ENCODE data around the gene RAI1.

DNA sequence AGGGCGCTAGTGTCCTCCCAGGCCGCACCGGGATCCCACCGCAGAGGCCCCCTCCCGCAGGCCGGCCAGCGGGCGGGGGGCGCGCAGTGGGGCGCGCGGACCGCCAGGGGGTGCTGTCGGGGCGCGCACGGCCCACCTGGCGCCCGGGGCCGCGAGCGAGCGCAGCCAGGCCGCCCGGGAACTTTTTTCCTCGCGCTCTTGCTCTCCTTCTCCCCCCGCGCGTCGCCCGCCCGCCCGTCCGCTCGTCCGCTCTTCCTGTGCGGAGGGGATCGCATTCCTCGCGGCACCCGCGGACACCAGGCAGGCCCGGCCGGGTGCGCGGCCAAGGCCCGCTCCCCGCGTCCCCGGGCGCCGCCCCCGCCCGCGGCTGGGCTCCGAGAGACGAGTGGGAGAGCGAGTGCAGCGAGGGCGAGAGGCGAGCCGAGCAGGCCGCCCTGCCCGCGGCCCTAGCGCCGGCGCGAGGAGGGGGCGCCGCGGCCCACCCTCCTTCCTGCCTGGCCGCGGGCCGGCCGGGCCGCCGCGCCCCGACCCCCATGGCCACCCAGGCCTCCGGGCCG is at the start of gene RAI1:
- TF ChIP-seq FOXP2 (optimal IDR thresholded peaks at IDR 0.05; ENCODE audit: borderline replicate concordance, extremely low read depth, extremely low read length, insufficient read depth) (no peak), POLR2AphosphoS5 (IDR thresholded peaks at IDR 0.05; ENCODE audit: low read depth, low read length) (no peak)
- TF ChIP-seq, protein P1, sequence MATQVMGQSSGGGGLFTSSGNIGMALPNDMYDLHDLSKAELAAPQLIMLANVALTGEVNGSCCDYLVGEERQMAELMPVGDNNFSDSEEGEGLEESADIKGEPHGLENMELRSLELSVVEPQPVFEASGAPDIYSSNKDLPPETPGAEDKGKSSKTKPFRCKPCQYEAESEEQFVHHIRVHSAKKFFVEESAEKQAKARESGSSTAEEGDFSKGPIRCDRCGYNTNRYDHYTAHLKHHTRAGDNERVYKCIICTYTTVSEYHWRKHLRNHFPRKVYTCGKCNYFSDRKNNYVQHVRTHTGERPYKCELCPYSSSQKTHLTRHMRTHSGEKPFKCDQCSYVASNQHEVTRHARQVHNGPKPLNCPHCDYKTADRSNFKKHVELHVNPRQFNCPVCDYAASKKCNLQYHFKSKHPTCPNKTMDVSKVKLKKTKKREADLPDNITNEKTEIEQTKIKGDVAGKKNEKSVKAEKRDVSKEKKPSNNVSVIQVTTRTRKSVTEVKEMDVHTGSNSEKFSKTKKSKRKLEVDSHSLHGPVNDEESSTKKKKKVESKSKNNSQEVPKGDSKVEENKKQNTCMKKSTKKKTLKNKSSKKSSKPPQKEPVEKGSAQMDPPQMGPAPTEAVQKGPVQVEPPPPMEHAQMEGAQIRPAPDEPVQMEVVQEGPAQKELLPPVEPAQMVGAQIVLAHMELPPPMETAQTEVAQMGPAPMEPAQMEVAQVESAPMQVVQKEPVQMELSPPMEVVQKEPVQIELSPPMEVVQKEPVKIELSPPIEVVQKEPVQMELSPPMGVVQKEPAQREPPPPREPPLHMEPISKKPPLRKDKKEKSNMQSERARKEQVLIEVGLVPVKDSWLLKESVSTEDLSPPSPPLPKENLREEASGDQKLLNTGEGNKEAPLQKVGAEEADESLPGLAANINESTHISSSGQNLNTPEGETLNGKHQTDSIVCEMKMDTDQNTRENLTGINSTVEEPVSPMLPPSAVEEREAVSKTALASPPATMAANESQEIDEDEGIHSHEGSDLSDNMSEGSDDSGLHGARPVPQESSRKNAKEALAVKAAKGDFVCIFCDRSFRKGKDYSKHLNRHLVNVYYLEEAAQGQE (IDR thresholded peaks at IDR 0.05; ENCODE audit: insufficient read depth in 1 of 2, low read depth in 2 of 2, low read length in 2 of 2) = no peak

All from PFSK-1 (cell line).